Measurements from ENCODE around the gene EIF2B2.

EIF2B2 gene

GRCh38 chr14:75001261-75001660 is 1.5 kb upstream of the EIF2B2 start:
- no peak for DNase-seq

- no peak for DNase-seq
These were observed 822 bp upstream of the EIF2B2 start for GRCh38 chr14:75001899-75002298.

GRCh38 chr14:75003250-75004027 is 718 bp downstream of the EIF2B2 start:
- DNase-seq, result no peak

GRCh38 chr14:75005357-75005756 is 2.6 kb downstream of the EIF2B2 start:
- no peak for DNase-seq

GRCh38 chr14:75009176-75009575 is 6.5 kb downstream of the EIF2B2 start:
- no peak for DNase-seq

- no peak for DNase-seq
These were observed 7.9 kb downstream of the EIF2B2 start for GRCh38 chr14:75010472-75011093.

GRCh38 chr14:75011356-75011994 is 8.8 kb downstream of the EIF2B2 start:
- DNase-seq, result peak; percentile 21

- DNase-seq, result no peak
These were observed 10.6 kb downstream of the EIF2B2 start for GRCh38 chr14:75013290-75013689.

- no peak for DNase-seq
These were observed 12.8 kb downstream of the EIF2B2 start for GRCh38 chr14:75015496-75015895.

- no peak for DNase-seq
These were observed 14.1 kb downstream of the EIF2B2 start for GRCh38 chr14:75016815-75017214.

GRCh38 chr14:75018694-75019093 is 16.0 kb downstream of the EIF2B2 start:
- no peak for DNase-seq

GRCh38 chr14:75022655-75023054 is 19.9 kb downstream of the EIF2B2 start:
- no peak for DNase-seq

- DNase-seq, result no peak
These were observed 20.4 kb downstream of the EIF2B2 start for GRCh38 chr14:75023108-75023507.

- no peak for DNase-seq
These were observed 22.4 kb downstream of the EIF2B2 start for GRCh38 chr14:75025082-75025481.

- no peak for DNase-seq
These were observed 23.2 kb downstream of the EIF2B2 start for GRCh38 chr14:75025876-75026275.

- DNase-seq, result no peak
These were observed 27.4 kb downstream of the EIF2B2 start for GRCh38 chr14:75030147-75030546.

GRCh38 chr14:75032939-75033338 is 30.2 kb downstream of the EIF2B2 start:
- DNase-seq, result no peak

GRCh38 chr14:75040507-75040906 is 37.8 kb downstream of the EIF2B2 start:
- no peak for DNase-seq

- DNase-seq, result no peak
These were observed 38.2 kb downstream of the EIF2B2 start for GRCh38 chr14:75040959-75041358.

GRCh38 chr14:75041613-75042012 is 38.9 kb downstream of the EIF2B2 start:
- peak; percentile 34 for DNase-seq

- DNase-seq, result no peak
These were observed 39.3 kb downstream of the EIF2B2 start for GRCh38 chr14:75042035-75042434.

- peak; percentile 54 for DNase-seq
These were observed 41.6 kb downstream of the EIF2B2 start for GRCh38 chr14:75044322-75044721.

GRCh38 chr14:75044752-75045151 is 42.0 kb downstream of the EIF2B2 start:
- DNase-seq, result no peak

GRCh38 chr14:75046275-75046674 is 43.6 kb downstream of the EIF2B2 start:
- DNase-seq, result no peak

All from kidney glomerular epithelial cell (primary cell).